ENCODE data around the gene MIEF1.

MIEF1 gene

DNA sequence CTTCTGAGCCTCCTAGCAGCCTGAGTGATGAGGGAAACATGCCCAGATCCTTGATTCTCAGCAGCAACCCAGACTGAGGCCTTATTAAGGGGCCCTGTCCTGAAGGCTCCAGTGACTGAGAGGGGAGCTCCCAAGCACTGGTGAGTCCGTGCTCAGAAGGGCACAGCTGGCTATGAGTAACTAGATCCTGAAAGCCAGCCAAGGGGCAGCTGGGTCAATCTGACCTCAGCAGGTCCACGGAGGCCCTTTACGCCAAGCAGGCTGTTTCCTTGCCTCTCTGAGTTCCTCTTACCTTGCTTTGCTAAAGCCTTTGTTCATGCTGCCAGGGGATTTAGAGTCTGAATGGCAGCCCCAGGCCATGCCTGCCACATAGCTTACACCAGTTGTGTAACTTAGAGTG lies 19.3 kb upstream of the MIEF1 start:
- TF ChIP-seq POLR2A (IDR thresholded peaks at IDR 0.05; ENCODE audit: low read depth, low read length) (no peak), POLR2AphosphoS5 (IDR thresholded peaks at IDR 0.05; ENCODE audit: low read depth, low read length) (no peak), TAF1 (IDR thresholded peaks at IDR 0.05; ENCODE audit: borderline replicate concordance, low read depth, low read length) (no peak)
- FAIRE-seq (no peak), DNase-seq (ENCODE audit: insufficient read length) (no peak)

DNA sequence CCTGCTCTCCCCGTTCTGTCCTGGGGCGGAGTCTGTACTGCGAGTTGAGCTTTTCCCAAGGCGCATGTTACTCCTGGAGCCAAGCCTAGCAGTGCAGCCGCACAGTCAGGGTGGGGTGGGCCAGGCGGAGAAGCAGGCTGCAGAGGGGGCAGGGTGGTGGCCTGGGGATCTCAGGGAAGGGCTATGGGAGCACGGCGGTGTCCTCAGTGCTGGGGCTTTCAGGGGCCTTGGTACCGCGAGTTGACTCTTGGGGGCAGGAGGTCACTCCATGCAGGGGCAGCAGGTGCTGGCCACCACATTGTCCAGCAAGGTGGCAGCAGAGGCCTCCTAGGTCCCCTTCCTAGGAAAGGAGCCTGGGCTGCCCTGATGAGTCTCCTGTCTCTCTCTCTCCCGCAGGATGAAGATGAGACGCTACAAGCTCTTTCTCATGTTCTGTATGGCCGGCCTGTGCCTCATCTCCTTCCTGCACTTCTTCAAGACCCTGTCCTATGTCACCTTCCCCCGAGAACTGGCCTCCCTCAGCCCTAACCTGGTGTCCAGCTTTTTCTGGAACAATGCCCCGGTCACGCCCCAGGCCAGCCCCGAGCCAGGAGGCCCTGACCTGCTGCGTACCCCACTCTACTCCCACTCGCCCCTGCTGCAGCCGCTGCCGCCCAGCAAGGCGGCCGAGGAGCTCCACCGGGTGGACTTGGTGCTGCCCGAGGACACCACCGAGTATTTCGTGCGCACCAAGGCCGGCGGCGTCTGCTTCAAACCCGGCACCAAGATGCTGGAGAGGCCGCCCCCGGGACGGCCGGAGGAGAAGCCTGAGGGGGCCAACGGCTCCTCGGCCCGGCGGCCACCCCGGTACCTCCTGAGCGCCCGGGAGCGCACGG lies 14.9 kb upstream of the MIEF1 start:
- DNase-seq (ENCODE audit: insufficient read length), result no peak
- TF ChIP-seq POLR2A (IDR thresholded peaks at IDR 0.05; ENCODE audit: low read depth, low read length), result no peak
- no peak for FAIRE-seq

DNA sequence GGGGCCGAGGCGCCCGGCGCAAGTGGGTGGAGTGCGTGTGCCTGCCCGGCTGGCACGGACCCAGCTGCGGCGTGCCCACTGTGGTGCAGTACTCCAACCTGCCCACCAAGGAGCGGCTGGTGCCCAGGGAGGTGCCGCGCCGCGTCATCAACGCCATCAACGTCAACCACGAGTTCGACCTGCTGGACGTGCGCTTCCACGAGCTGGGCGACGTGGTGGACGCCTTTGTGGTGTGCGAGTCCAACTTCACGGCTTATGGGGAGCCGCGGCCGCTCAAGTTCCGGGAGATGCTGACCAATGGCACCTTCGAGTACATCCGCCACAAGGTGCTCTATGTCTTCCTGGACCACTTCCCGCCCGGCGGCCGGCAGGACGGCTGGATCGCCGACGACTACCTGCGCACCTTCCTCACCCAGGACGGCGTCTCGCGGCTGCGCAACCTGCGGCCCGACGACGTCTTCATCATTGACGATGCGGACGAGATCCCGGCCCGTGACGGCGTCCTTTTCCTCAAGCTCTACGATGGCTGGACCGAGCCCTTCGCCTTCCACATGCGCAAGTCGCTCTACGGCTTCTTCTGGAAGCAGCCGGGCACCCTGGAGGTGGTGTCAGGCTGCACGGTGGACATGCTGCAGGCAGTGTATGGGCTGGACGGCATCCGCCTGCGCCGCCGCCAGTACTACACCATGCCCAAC lies 14.1 kb upstream of the MIEF1 start:
- no peak for TF ChIP-seq POLR2AphosphoS5 (IDR thresholded peaks at IDR 0.05; ENCODE audit: low read depth, low read length)
- no peak for TF ChIP-seq TAF1 (IDR thresholded peaks at IDR 0.05; ENCODE audit: borderline replicate concordance, low read depth, low read length)
- FAIRE-seq (no peak), DNase-seq (ENCODE audit: insufficient read length) (no peak)

DNA sequence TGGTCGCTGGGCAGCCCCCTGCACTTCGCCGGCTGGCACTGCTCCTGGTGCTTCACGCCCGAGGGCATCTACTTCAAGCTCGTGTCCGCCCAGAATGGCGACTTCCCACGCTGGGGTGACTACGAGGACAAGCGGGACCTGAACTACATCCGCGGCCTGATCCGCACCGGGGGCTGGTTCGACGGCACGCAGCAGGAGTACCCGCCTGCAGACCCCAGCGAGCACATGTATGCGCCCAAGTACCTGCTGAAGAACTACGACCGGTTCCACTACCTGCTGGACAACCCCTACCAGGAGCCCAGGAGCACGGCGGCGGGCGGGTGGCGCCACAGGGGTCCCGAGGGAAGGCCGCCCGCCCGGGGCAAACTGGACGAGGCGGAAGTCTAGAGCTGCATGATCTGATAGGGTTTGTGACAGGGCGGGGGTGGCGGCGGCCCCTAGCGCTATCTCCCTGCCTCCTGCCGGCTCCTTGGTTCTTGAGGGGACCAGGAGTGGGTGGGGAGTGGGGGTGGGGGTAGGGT lies 13.5 kb upstream of the MIEF1 start:
- FAIRE-seq (no peak), DNase-seq (ENCODE audit: insufficient read length) (no peak)
- TF ChIP-seq POLR2A (IDR thresholded peaks at IDR 0.05; ENCODE audit: low read depth, low read length) (no peak), POLR2AphosphoS5 (IDR thresholded peaks at IDR 0.05; ENCODE audit: low read depth, low read length) (no peak), TAF1 (IDR thresholded peaks at IDR 0.05; ENCODE audit: borderline replicate concordance, low read depth, low read length) (no peak)

DNA sequence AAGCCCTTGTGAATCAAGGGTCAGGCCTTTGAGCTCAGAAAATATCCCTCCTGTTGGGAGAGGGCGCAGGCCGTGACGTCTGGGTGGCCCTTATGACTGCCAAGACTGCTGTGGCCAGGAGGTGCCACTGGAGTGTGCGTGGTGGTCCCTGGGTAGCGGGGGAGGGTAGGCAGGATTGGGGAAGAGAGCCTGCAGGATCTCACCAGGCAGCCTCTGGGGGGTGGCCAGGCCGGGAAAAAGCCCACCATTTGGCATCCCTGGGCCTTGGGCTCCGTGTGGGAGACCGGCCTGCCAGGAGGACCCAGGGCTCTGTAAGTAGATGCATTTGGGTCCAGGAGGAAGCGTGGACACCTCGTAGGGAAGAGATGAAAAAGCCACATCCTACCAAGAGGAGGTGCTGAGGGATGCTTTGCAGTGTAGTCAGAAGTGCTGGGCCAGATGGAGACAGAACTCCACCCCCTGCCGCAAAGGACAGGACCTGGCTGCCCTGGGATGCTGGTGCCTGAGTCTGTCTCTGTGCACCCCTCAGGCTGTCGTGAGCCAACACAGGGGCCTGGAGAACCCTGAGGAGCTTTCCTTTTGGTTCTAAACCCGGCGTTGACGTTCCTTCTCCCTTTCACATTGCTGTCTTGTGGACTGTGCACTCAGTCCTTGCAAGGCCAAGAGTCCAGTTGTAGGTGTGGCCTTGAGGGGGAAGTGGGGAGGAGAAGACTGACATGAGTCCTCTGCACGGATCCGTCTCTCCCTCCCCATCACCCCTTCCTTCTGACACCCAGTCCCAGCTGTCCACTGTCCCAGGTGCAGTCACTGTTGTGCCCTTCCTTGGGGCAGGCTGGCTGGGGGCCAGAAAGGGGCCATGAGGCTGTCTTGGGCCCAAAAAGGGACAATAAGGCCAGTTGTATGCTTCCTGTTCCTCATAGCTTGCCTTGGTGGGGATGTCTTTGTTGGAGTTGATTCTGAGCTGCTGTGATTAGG lies 12.7 kb upstream of the MIEF1 start:
- TF ChIP-seq POLR2A (IDR thresholded peaks at IDR 0.05; ENCODE audit: low read depth, low read length) (no peak), TAF1 (IDR thresholded peaks at IDR 0.05; ENCODE audit: borderline replicate concordance, low read depth, low read length) (no peak), POLR2AphosphoS5 (IDR thresholded peaks at IDR 0.05; ENCODE audit: low read depth, low read length) (no peak)
- FAIRE-seq, result no peak
- DNase-seq (ENCODE audit: insufficient read length), result no peak

DNA sequence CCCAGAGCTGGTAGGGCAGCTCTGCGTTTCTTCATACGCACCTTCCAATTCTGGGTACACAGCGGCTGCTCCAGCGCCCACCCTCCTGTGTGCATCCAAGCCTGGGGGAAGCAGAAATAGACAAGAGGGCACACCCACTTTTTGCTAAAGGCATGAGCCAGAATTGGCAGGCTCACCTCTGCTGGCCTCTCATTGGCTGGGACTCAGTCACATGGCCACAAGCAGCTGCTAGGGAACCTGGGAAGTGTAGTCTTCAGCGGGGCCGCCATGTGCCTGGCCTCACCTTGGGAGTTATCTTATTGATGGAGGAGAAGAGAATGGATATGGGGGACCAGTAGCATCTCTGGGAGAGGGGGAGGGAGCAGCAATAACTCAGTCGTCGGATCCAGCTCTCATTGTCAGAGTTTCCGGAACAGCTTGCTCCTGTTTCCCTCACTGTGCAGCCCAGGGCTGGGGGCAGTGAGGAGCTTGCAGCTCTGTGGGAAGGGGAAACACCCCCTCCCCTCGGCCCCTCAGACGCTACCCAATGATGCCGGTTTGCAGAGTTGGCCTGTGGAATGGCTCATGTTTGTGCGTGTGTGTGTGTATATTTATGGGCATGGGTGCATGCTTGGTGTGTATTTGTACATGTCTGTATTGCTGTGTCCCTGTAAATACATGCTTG lies 11.8 kb upstream of the MIEF1 start:
- DNase-seq (ENCODE audit: insufficient read length) (peak; percentile 92), FAIRE-seq (peak; percentile 95)
- TF ChIP-seq POLR2AphosphoS5 (IDR thresholded peaks at IDR 0.05; ENCODE audit: low read depth, low read length), result no peak
- no peak for TF ChIP-seq POLR2A (IDR thresholded peaks at IDR 0.05; ENCODE audit: low read depth, low read length)
- TF ChIP-seq TAF1 (IDR thresholded peaks at IDR 0.05; ENCODE audit: borderline replicate concordance, low read depth, low read length), result no peak

DNA sequence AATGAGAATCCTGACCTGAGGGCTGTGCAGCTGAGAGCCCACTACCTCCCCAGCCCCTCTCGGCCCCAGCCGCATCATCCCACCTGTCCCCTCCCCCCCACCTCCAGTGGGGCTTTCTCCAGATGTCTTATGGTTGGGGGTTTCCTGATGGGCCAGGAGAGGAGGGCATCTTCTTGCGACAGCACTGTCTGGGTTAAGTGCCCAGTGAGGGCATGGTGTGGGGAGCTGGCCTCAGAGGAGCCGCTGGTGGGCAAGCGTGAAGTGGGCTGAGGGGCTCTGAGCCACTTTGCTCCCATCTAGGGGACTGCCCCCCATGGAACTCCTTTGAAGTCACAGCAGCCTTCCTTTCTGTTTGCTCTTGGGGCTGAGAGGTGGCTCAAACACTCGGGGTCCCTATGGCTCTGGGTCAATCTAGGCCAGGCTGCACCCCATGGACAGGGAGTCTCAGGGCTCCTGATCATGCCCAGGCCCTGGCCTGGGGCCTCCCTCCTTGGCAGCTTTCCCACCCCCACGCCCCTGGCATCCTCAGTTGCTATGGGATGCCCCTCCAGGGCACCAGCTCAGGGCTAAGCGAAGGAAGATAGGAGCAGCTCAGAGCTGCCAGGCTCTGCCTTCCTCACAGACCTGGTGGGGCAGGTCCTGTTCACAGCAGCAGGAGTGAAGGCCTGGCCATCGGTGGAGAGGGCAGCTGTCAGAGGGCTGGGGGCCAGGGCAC lies 11.0 kb upstream of the MIEF1 start:
- DNase-seq (ENCODE audit: insufficient read length), result no peak
- TF ChIP-seq TAF1 (IDR thresholded peaks at IDR 0.05; ENCODE audit: borderline replicate concordance, low read depth, low read length) (no peak), POLR2A (IDR thresholded peaks at IDR 0.05; ENCODE audit: low read depth, low read length) (no peak), POLR2AphosphoS5 (IDR thresholded peaks at IDR 0.05; ENCODE audit: low read depth, low read length) (no peak)
- no peak for FAIRE-seq

DNA sequence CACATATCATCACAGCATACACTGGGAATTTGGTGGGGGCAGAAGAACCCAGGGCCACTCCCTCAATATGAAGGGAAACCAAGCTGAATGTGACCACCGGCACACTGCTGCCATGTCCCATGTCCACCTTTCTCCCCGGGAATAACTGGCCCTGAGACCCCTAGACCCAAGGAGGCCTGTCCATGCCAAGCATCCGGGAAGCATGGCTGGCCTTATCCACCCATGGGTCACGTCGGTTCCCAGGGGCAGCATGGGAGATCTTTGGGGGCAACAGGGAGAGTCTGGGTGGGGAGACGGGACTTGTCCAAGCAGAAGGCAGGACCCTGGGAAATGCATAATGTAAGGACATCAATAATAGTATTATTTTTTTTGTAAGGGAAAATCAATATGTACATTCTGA lies 10.4 kb upstream of the MIEF1 start:
- DNase-seq (ENCODE audit: insufficient read length) (no peak), FAIRE-seq (no peak)
- no peak for TF ChIP-seq POLR2A (IDR thresholded peaks at IDR 0.05; ENCODE audit: low read depth, low read length)
- no peak for TF ChIP-seq TAF1 (IDR thresholded peaks at IDR 0.05; ENCODE audit: borderline replicate concordance, low read depth, low read length)
- no peak for TF ChIP-seq POLR2AphosphoS5 (IDR thresholded peaks at IDR 0.05; ENCODE audit: low read depth, low read length)

DNA sequence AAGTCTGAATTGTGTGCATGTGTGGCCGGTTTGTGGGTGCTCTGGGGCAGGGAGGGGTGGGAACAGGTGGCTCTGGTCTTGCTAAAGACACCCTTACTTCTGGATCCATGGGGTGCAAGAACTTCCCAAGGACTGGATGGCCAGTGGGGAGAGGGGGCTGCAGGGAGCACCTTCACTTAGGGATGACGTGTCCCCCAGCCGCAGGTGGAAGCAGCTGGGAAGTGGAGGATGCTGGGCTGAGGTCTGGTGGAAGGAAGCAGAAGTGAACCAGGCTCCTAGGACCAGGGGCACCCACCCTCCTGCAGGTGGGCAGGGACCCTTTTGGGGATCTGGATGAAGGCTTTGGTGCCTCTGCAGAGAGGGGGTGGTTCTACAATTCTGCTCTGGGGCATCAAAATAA lies 9.9 kb upstream of the MIEF1 start:
- TF ChIP-seq POLR2AphosphoS5 (IDR thresholded peaks at IDR 0.05; ENCODE audit: low read depth, low read length) (no peak), TAF1 (IDR thresholded peaks at IDR 0.05; ENCODE audit: borderline replicate concordance, low read depth, low read length) (no peak), POLR2A (IDR thresholded peaks at IDR 0.05; ENCODE audit: low read depth, low read length) (no peak)
- DNase-seq (ENCODE audit: insufficient read length) (no peak), FAIRE-seq (no peak)

DNA sequence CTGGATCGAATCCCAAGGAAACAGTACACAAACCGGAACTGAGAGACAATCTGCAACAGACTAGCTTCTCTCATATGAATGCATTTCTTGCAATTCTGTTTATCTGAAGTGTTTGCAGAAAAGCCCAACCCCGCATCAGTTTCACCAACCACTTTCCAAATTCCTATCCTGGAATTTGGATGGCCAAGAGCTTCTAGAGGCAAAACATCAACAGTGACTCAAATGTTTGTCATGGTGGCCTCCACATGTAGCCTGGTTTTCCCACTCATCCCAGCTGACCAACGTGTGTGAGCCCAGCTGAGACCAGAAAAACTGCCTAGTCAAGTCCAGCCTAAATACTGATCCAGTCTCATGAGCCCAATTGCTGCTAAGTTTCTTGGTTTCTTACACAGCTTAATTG lies 8.3 kb upstream of the MIEF1 start:
- no peak for FAIRE-seq
- DNase-seq (ENCODE audit: insufficient read length), result no peak
- TF ChIP-seq POLR2A (IDR thresholded peaks at IDR 0.05; ENCODE audit: low read depth, low read length) (no peak), POLR2AphosphoS5 (IDR thresholded peaks at IDR 0.05; ENCODE audit: low read depth, low read length) (no peak), TAF1 (IDR thresholded peaks at IDR 0.05; ENCODE audit: borderline replicate concordance, low read depth, low read length) (no peak)

Data from GM12892 (cell line).